Left renal pelvis (tissue), 4 donors: ENCODE results near the gene SLC16A10. TPM values are rescaled to one million over a fixed set of nuclear protein-coding genes. Genes with fewer than 3 reads are reported as not detected.

Experiments
- polyA plus RNA-seq, 4 donors: library from polyadenylated mRNA; unstranded; fragments of 120-200 nt; gene quantifications; one replicate each; pipeline ENCODE4 v1.2.1, GENCODE V29; 2013; ENCODE audit not compliant: insufficient read length in 4 of 4

The SLC16A10 gene
- polyA plus RNA-seq, 4 donors, result 1.1 to 29.2 (median 24.5) TPM

Other genes starting within 250 kb of the SLC16A10 start
- gene AMD1, start 212.7 kb upstream of the SLC16A10 start, polyA plus RNA-seq, result 10 to 100 TPM; 77.8 to 88.7 (median 79.3) TPM
- gene GTF3C6, start 128.8 kb upstream of the SLC16A10 start, polyA plus RNA-seq, result 100 to 1,000 TPM in 2 of 4 donors, 10 to 100 TPM in 2; 72.8 to 118 (median 94.2) TPM
- 10 to 100 TPM; 32.2 to 42.6 (median 36.1) TPM for gene RPF2, start 105.5 kb upstream of the SLC16A10 start, polyA plus RNA-seq